Stimulated activated CD4-positive, alpha-beta T cell treated with anti-CD3 and anti-CD28 coated beads, Interleukin-15, amount 100 ng/mL, for 24 hours (primary cell): ENCODE data around the gene TMC8.
"Not testable (repeated sequence)": the region's sequence is repeated elsewhere in the genome, so short reads cannot be mapped to it uniquely, and the experiment has no call there.

Source experiments
- DNase-seq: peaks from one replicate; pipeline ENCODE4 v3.0.0-alpha.2; 2020

The TMC8 gene

GRCh38 chr17:78111016-78111726, 19.4 kb upstream of the TMC8 start:
- no peak for DNase-seq

- no peak for DNase-seq
These were observed 18.6 kb upstream of the TMC8 start for GRCh38 chr17:78111727-78112517.

- DNase-seq, result peak; percentile 85
These were observed 17.8 kb upstream of the TMC8 start for GRCh38 chr17:78112518-78113471.

- DNase-seq, result peak; percentile 53
These were observed 16.5 kb upstream of the TMC8 start for GRCh38 chr17:78113804-78114785.

- DNase-seq, result no peak
These were observed 15.5 kb upstream of the TMC8 start for GRCh38 chr17:78114831-78115723.

GRCh38 chr17:78115803-78116202, 14.8 kb upstream of the TMC8 start:
- not testable (repeated sequence) for DNase-seq

- no peak for DNase-seq
These were observed 14.2 kb upstream of the TMC8 start for GRCh38 chr17:78116411-78116810.

GRCh38 chr17:78117027-78117981, 13.3 kb upstream of the TMC8 start:
- DNase-seq, result no peak

- DNase-seq, result no peak
These were observed 11.8 kb upstream of the TMC8 start for GRCh38 chr17:78118801-78119241.

GRCh38 chr17:78120537-78120936, 10.0 kb upstream of the TMC8 start:
- no peak for DNase-seq

- DNase-seq, result peak; percentile 74
These were observed 9.4 kb upstream of the TMC8 start for GRCh38 chr17:78120971-78121800.

- DNase-seq, result no peak
These were observed 8.8 kb upstream of the TMC8 start for GRCh38 chr17:78121801-78122215.

GRCh38 chr17:78122216-78122930, 8.2 kb upstream of the TMC8 start:
- peak; percentile 28 for DNase-seq

GRCh38 chr17:78122931-78123249, 7.7 kb upstream of the TMC8 start:
- DNase-seq, result no peak

- DNase-seq, result no peak
These were observed 7.2 kb upstream of the TMC8 start for GRCh38 chr17:78123258-78123929.

- peak; percentile 31 for DNase-seq
These were observed 6.3 kb upstream of the TMC8 start for GRCh38 chr17:78124081-78124835.

- no peak for DNase-seq
These were observed 5.8 kb upstream of the TMC8 start for GRCh38 chr17:78124836-78125137.
